ENCODE results near the gene RAD50.
"Not testable (repeated sequence)": the region's sequence is repeated elsewhere in the genome, so short reads cannot be mapped to it uniquely, and the experiment has no call there.

Gene RAD50

GRCh38 chr5:132543472-132544201 is 13.1 kb upstream of the RAD50 start, which contains the start of gene IL5:
TSS of gene IL5 (minus strand) at chr5:132543522. CDS start at chr5:132543478, 44 bp downstream.
- Histone ChIP-seq H3K4me2 (ENCODE audit: low read depth, low read length, poor library complexity, severe bottlenecking) (no peak within 1 kb of the TSS), H2AFZ (ENCODE audit: low read depth, low read length, severe bottlenecking) (no peak within 1 kb of the TSS), H3F3A (ENCODE audit: insufficient read depth) (no peaks in the 10 kb centered on the region), H3K9ac (ENCODE audit: low read length) (no peak within 1 kb of the TSS), H3K79me2 (ENCODE audit: insufficient read depth, low read length) (no peaks in the 10 kb centered on the region), H4K20me1 (ENCODE audit: low read depth, low read length) (no peaks in the 10 kb centered on the region), H3K27ac (ENCODE audit: low read depth, low read length) (no peak within 1 kb of the TSS), H3K4me3 (ENCODE audit: insufficient read depth, low read length, poor library complexity, severe bottlenecking) (no peak within 1 kb of the TSS), H3K27me3 (ENCODE audit: low read length) (no peaks in the 10 kb centered on the region), H3K9me3 (ENCODE audit: insufficient read depth, low read length) (no peaks in the 10 kb centered on the region), H3K36me3 (ENCODE audit: low read length) (no peaks in the 10 kb centered on the region), H3K9me2 (replicated peaks; ENCODE audit: insufficient read depth, low read length) (no peaks in the 10 kb centered on the region)
- TF ChIP-seq EZH2phosphoT487 (conservative IDR thresholded peaks at IDR 0.05; ENCODE audit: low read length) = no peak
- TF ChIP-seq CTCF (IDR thresholded peaks at IDR 0.05; ENCODE audit: insufficient read depth, low read length, poor library complexity, severe bottlenecking) = no peak

- H2AFZ ChIP-seq (ENCODE audit: low read depth, low read length, severe bottlenecking) = no peak overlapping the region
- no peak overlapping the region for H3K4me3 ChIP-seq (ENCODE audit: insufficient read depth, low read length, poor library complexity, severe bottlenecking)
- TF ChIP-seq EZH2phosphoT487 (conservative IDR thresholded peaks at IDR 0.05; ENCODE audit: low read length) = no peak
These were observed 10.7 kb upstream of the RAD50 start for GRCh38 chr5:132546108-132546507.

GRCh38 chr5:132547269-132547668 is 9.5 kb upstream of the RAD50 start:
- Histone ChIP-seq H3K79me2 (ENCODE audit: insufficient read depth, low read length) (no peaks in the 10 kb centered on the region), H3K4me3 (ENCODE audit: insufficient read depth, low read length, poor library complexity, severe bottlenecking) (no peak overlapping the region), H3F3A (ENCODE audit: insufficient read depth) (no peaks in the 10 kb centered on the region), H4K20me1 (ENCODE audit: low read depth, low read length) (no peaks in the 10 kb centered on the region), H3K4me2 (ENCODE audit: low read depth, low read length, poor library complexity, severe bottlenecking) (no peak overlapping the region), H3K9me2 (replicated peaks; ENCODE audit: insufficient read depth, low read length) (no peaks in the 10 kb centered on the region), H3K27ac (ENCODE audit: low read depth, low read length) (no peak overlapping the region), H3K36me3 (ENCODE audit: low read length) (no peaks in the 10 kb centered on the region), H2AFZ (ENCODE audit: low read depth, low read length, severe bottlenecking) (no peak overlapping the region), H3K9ac (ENCODE audit: low read length) (no peak overlapping the region), H3K27me3 (ENCODE audit: low read length) (no peaks in the 10 kb centered on the region), H3K9me3 (ENCODE audit: insufficient read depth, low read length) (no peaks in the 10 kb centered on the region)
- no peak for TF ChIP-seq CTCF (IDR thresholded peaks at IDR 0.05; ENCODE audit: insufficient read depth, low read length, poor library complexity, severe bottlenecking)
- TF ChIP-seq EZH2phosphoT487 (conservative IDR thresholded peaks at IDR 0.05; ENCODE audit: low read length) = no peak

More at GRCh38 chr5:132546108-132546507, 10.7 kb upstream of the RAD50 start:
- Histone ChIP-seq H3K9ac (ENCODE audit: low read length) (no peak overlapping the region), H3K4me2 (ENCODE audit: low read depth, low read length, poor library complexity, severe bottlenecking) (no peak overlapping the region), H3F3A (ENCODE audit: insufficient read depth) (no peaks in the 10 kb centered on the region), H3K27ac (ENCODE audit: low read depth, low read length) (no peak overlapping the region), H3K9me3 (ENCODE audit: insufficient read depth, low read length) (no peaks in the 10 kb centered on the region), H3K36me3 (ENCODE audit: low read length) (no peaks in the 10 kb centered on the region), H3K27me3 (ENCODE audit: low read length) (no peaks in the 10 kb centered on the region), H4K20me1 (ENCODE audit: low read depth, low read length) (no peaks in the 10 kb centered on the region), H3K79me2 (ENCODE audit: insufficient read depth, low read length) (no peaks in the 10 kb centered on the region), H3K9me2 (replicated peaks; ENCODE audit: insufficient read depth, low read length) (no peaks in the 10 kb centered on the region)

GRCh38 chr5:132548834-132549233 is 7.9 kb upstream of the RAD50 start:
- H3K9ac ChIP-seq (ENCODE audit: low read length); H3K79me2 ChIP-seq (ENCODE audit: insufficient read depth, low read length); H3K27ac ChIP-seq (ENCODE audit: low read depth, low read length); H3K27me3 ChIP-seq (ENCODE audit: low read length); H2AFZ ChIP-seq (ENCODE audit: low read depth, low read length, severe bottlenecking); H3K4me2 ChIP-seq (ENCODE audit: low read depth, low read length, poor library complexity, severe bottlenecking); H3K4me3 ChIP-seq (ENCODE audit: insufficient read depth, low read length, poor library complexity, severe bottlenecking); H4K20me1 ChIP-seq (ENCODE audit: low read depth, low read length); H3K9me3 ChIP-seq (ENCODE audit: insufficient read depth, low read length); H3K9me2 ChIP-seq (replicated peaks; ENCODE audit: insufficient read depth, low read length); H3F3A ChIP-seq (ENCODE audit: insufficient read depth); H3K36me3 ChIP-seq (ENCODE audit: low read length): not testable (repeated sequence)

Measured in SU-DHL-6 (cell line).